Panc1 (cell line): ENCODE results near the gene JADE1.

Source experiments
- CTCF ChIP-seq: fragments of 450-650 bp; IDR thresholded peaks from 2 replicates; pipeline ENCODE4 v1.5.1; 2017; ENCODE audit warnings: mild to moderate bottlenecking
- POLR2AphosphoS5 ChIP-seq: IDR thresholded peaks from 2 replicates; pipeline ENCODE4 v1.6.1; 2012; ENCODE audit warnings: mild to moderate bottlenecking, low read depth, low read length, moderate library complexity

DNA sequence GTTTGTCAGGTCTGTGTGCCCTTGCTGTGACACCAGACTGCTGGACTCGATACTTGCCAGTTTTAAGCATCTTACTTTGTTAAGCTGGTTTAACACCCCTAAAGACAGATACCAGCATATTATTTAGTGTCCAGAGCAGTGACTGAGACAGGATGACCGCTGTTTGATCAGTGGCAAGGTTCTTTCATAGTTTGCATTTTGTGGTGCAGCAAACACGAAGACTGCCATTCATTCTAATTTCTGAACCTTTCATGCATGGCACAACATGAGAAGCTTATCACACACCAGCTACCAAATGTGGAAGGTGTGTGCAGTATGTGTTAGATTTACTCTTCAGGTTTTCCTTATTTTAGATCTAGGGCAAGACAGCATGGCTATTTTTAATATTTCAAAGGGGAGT lies 28.2 kb downstream of the JADE1 start:
- TF ChIP-seq POLR2AphosphoS5, result no peak
- TF ChIP-seq CTCF, result no peak
